HepG2 (cell line): ENCODE results near the gene PHF3. TPM values are rescaled to one million over a fixed set of nuclear protein-coding genes. Genes with fewer than 3 reads are reported as not detected.

ENCODE experiments used
- ARNT ChIP-seq: fragments of 450-650 bp; IDR thresholded peaks from 2 replicates; pipeline ENCODE4 v1.6.1; 2017
- ELF3 ChIP-seq: IDR thresholded peaks from 2 replicates; pipeline ENCODE4 v1.6.1; 2016; ENCODE audit warnings: missing genetic modification reagents, missing compliant biosample characterization
- ELF4 ChIP-seq: sonication (generic); formaldehyde crosslinking; IDR thresholded peaks from 2 replicates; pipeline ENCODE4 v1.5.0; 2020; ENCODE audit warnings: missing genetic modification reagents, mild to moderate bottlenecking, moderate library complexity, borderline replicate concordance
- FOXK2 ChIP-seq: fragments of 450-650 bp; IDR thresholded peaks from 2 replicates; pipeline ENCODE4 v1.6.1; 2016
- HMGXB3 ChIP-seq: sonication (generic); formaldehyde crosslinking; IDR thresholded peaks from 2 replicates; pipeline ENCODE4 v1.4.0; 2020; ENCODE audit warnings: missing genetic modification reagents, borderline replicate concordance
- HNRNPK ChIP-seq: fragments of 200-400 bp; formaldehyde crosslinking; IDR thresholded peaks from 2 replicates; pipeline ENCODE4 v1.6.1; 2018; ENCODE audit warnings: low read length, low read depth, moderate library complexity, mild to moderate bottlenecking; ENCODE audit not compliant: poor library complexity, severe bottlenecking
- IRX3 ChIP-seq: sonication (generic); formaldehyde crosslinking; IDR thresholded peaks from 2 replicates; pipeline ENCODE4 v1.8.1; 2023; ENCODE audit warnings: mild to moderate bottlenecking, low read depth, missing genetic modification reagents, borderline replicate concordance
- JUN ChIP-seq: sonication (generic); formaldehyde crosslinking; IDR thresholded peaks from 2 replicates; pipeline ENCODE4 v1.4.0; 2020; ENCODE audit warnings: mild to moderate bottlenecking, missing genetic modification reagents
- MXD3 ChIP-seq: IDR thresholded peaks from 2 replicates; pipeline ENCODE4 v1.6.1; 2016; ENCODE audit warnings: mild to moderate bottlenecking, missing biosample characterization, missing genetic modification reagents
- NFYC ChIP-seq: IDR thresholded peaks from 2 replicates; pipeline ENCODE4 v1.6.1; 2016; ENCODE audit warnings: missing genetic modification reagents, missing compliant biosample characterization
- PHF21A ChIP-seq: sonication (generic); formaldehyde crosslinking; IDR thresholded peaks from 2 replicates; pipeline ENCODE4 v1.5.0; 2020; ENCODE audit warnings: mild to moderate bottlenecking, missing genetic modification reagents
- RELA ChIP-seq: sonication (generic); formaldehyde crosslinking; IDR thresholded peaks from 2 replicates; pipeline ENCODE4 v1.4.0; 2020; ENCODE audit warnings: missing genetic modification reagents
- REXO4 ChIP-seq: sonication (generic); formaldehyde crosslinking; IDR thresholded peaks from 2 replicates; pipeline ENCODE4 v1.8.0; 2022; ENCODE audit warnings: missing genetic modification reagents, mild to moderate bottlenecking, borderline replicate concordance
- SMARCC2 ChIP-seq: fragments of 450-650 bp; IDR thresholded peaks from 2 replicates; pipeline ENCODE4 v1.6.1; 2017; ENCODE audit warnings: antibody characterized with exemption, mild to moderate bottlenecking
- TCF12 ChIP-seq, 2 experiments: fragments of 450-650 bp in 1 of 2; sonication (generic) in 1 of 2; formaldehyde crosslinking in 1 of 2; IDR thresholded peaks; 2 replicates each; pipeline versions ENCODE4 v1.6.1 to v1.8.0; 2017 to 2022; ENCODE audit warnings: antibody characterized with exemption in 1 of 2, mild to moderate bottlenecking in 1 of 2, missing genetic modification reagents in 1 of 2, moderate library complexity in 1 of 2
- ZBTB34 ChIP-seq: sonication (generic); formaldehyde crosslinking; IDR thresholded peaks from 2 replicates; pipeline ENCODE4 v1.8.0; 2022; ENCODE audit warnings: mild to moderate bottlenecking, missing genetic modification reagents
- ZBTB39 ChIP-seq: sonication (generic); formaldehyde crosslinking; IDR thresholded peaks from 2 replicates; pipeline ENCODE4 v1.5.0; 2020; ENCODE audit warnings: missing genetic modification reagents
- ZNF460 ChIP-seq: sonication (generic); formaldehyde crosslinking; IDR thresholded peaks from 2 replicates; pipeline ENCODE4 v1.5.1; 2020; ENCODE audit warnings: missing genetic modification reagents, mild to moderate bottlenecking, borderline replicate concordance
- ZNF550 ChIP-seq: sonication (generic); formaldehyde crosslinking; IDR thresholded peaks from 2 replicates; pipeline ENCODE4 v1.4.0; 2020; ENCODE audit warnings: mild to moderate bottlenecking, missing genetic modification reagents, borderline replicate concordance
- ZNF556 ChIP-seq: sonication (generic); formaldehyde crosslinking; IDR thresholded peaks from 2 replicates; pipeline ENCODE4 v1.4.0; 2020; ENCODE audit warnings: mild to moderate bottlenecking, missing genetic modification reagents, borderline replicate concordance
- ZNF570 ChIP-seq: sonication (generic); formaldehyde crosslinking; IDR thresholded peaks from 2 replicates; pipeline ENCODE4 v1.4.0; 2020; ENCODE audit warnings: mild to moderate bottlenecking, missing genetic modification reagents, borderline replicate concordance
- ZNF766 ChIP-seq: sonication (generic); formaldehyde crosslinking; IDR thresholded peaks from 2 replicates; pipeline ENCODE4 v1.5.0; 2020; ENCODE audit warnings: missing genetic modification reagents, borderline replicate concordance
- ZNF883 ChIP-seq: sonication (generic); formaldehyde crosslinking; IDR thresholded peaks from 2 replicates; pipeline ENCODE4 v1.5.1; 2020; ENCODE audit warnings: mild to moderate bottlenecking, missing genetic modification reagents; ENCODE audit errors: not compliant biosample characterization
- polyA plus RNA-seq, 8 experiments: library from polyadenylated mRNA; depleted of rRNA in 3 of 8; stranded (reverse) in 7 of 8; unstranded in 1 of 8; fragments of >200 nt; fragmentation: Illumina TruSeq in 4 of 8; extraction: Trizol in 4 of 8; gene quantifications; 2 replicates each; pipeline versions ENCODE4 v1.2.1 to v1.2.3, GENCODE V29; 2011 to 2016; ENCODE audit warnings: low read depth in 4 of 8, missing spikeins in 1 of 8, mixed read lengths in 1 of 8; ENCODE audit not compliant: insufficient read depth in 1 of 8
- total RNA-seq, 5 experiments: library from RNA; depleted of rRNA; stranded (reverse); fragments of >200 nt; fragmentation: Illumina TruSeq; extraction: Trizol; gene quantifications; 2 replicates each; pipeline ENCODE4 v1.2.3, GENCODE V29; 2016; ENCODE audit warnings: low read depth in 1 of 5

Gene PHF3
- total and polyA plus RNA-seq, 2 of the 13 experiments (the other 11 are each of a cell fraction or from before 2014, with no cell fraction given), result 19.8 to 70.4 TPM

GRCh38 chr6:63589952-63590411 lies 45.6 kb upstream of the PHF3 start (continued):
- peak; percentile 72; the same call in 1 of the 2 replicates for TF ChIP-seq HMGXB3 (CRISPR knock-in tag)
- TF ChIP-seq JUN (CRISPR knock-in tag), result peak; percentile 97
- no peak for TF ChIP-seq ZNF570 (CRISPR knock-in tag)
- no peak for TF ChIP-seq ZNF550 (CRISPR knock-in tag)
- TF ChIP-seq ZBTB39 (CRISPR knock-in tag), result no peak
- TF ChIP-seq FOXK2, result 0 out of 2 replicates have a peak, but pooled peaks have one; percentile 9
- TF ChIP-seq MXD3 (CRISPR knock-in tag), result no peak
- TF ChIP-seq ZNF883, result no peak
- TF ChIP-seq RELA, result no peak
- TF ChIP-seq ARNT, result no peak
- TF ChIP-seq ZNF556 (CRISPR knock-in tag), result no peak; the same call in 1 of the 2 replicates
- peak; percentile 70 for TF ChIP-seq ELF3 (CRISPR knock-in tag)
- TF ChIP-seq IRX3 (CRISPR knock-in tag), result no peak
- TF ChIP-seq NFYC (CRISPR knock-in tag), result peak; percentile 50; the same call in 1 of the 2 replicates
- TF ChIP-seq TCF12 (IDR thresholded peaks at IDR 0.05), result no peak
- TF ChIP-seq TCF12 (CRISPR knock-in tag; IDR thresholded peaks at IDR 0.05), result no peak
- TF ChIP-seq PHF21A (CRISPR knock-in tag), result no peak
- TF ChIP-seq ZNF766 (CRISPR knock-in tag), result no peak
- TF ChIP-seq REXO4 (CRISPR knock-in tag), result no peak
- TF ChIP-seq SMARCC2, result 0 out of 2 replicates have a peak, but pooled peaks have one; percentile 25
- TF ChIP-seq ELF4, result no peak
- no peak for TF ChIP-seq ZNF460 (CRISPR knock-in tag)
- no peak for TF ChIP-seq HNRNPK
- TF ChIP-seq ZBTB34 (CRISPR knock-in tag), result no peak
